ENCODE measurements around the gene HMOX1.

DNA sequence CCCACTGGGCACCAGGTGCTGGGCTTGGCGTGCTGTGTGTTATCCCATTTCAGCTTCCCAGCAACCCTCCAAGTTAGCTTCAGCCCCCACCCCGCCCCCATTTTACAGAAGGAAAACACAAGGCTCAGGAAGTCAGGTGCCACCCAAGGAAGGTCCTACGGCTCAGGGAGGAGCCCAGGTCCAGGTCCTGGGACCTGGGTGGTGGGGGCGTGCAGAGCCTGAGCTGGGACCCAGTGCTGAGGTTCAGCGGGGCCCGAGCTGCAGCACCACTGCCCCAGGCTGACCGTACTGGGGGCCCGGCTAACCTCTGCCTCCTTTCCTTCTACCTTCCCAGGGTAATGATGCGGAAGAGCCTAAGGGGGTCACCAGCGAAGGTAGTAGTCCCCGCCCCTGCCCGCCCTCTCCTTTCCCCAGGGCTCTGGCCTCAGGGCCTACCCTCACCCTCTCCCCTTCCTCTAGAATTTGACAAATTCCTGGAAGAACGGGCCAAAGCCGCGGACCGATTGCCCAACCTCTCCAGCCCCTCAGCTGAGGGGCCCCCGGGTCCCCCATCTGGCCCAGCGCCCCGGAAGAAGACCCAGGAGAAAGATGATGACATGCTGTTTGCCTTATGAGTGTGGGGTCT is 34.2 kb upstream of the HMOX1 start:
- TF ChIP-seq POLR2A (IDR thresholded peaks at IDR 0.05; ENCODE audit: extremely low read depth, insufficient read length), result no peak
- TF ChIP-seq, protein P1, sequence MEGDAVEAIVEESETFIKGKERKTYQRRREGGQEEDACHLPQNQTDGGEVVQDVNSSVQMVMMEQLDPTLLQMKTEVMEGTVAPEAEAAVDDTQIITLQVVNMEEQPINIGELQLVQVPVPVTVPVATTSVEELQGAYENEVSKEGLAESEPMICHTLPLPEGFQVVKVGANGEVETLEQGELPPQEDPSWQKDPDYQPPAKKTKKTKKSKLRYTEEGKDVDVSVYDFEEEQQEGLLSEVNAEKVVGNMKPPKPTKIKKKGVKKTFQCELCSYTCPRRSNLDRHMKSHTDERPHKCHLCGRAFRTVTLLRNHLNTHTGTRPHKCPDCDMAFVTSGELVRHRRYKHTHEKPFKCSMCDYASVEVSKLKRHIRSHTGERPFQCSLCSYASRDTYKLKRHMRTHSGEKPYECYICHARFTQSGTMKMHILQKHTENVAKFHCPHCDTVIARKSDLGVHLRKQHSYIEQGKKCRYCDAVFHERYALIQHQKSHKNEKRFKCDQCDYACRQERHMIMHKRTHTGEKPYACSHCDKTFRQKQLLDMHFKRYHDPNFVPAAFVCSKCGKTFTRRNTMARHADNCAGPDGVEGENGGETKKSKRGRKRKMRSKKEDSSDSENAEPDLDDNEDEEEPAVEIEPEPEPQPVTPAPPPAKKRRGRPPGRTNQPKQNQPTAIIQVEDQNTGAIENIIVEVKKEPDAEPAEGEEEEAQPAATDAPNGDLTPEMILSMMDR (IDR thresholded peaks at IDR 0.05; ENCODE audit: low read depth, low read length), result no peak
- TF ChIP-seq, protein P2, sequence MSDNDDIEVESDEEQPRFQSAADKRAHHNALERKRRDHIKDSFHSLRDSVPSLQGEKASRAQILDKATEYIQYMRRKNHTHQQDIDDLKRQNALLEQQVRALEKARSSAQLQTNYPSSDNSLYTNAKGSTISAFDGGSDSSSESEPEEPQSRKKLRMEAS (IDR thresholded peaks at IDR 0.05; ENCODE audit: low read depth, low read length), result no peak

Data from NB4 (cell line).